T-helper 17 cell (primary cell): ENCODE results near the gene KIF5B. TPM values are rescaled to one million over a fixed set of nuclear protein-coding genes. Genes with fewer than 3 reads are reported as not detected.

Experiments
- ATAC-seq: fragments of 150-1000 bp; cut with Tn5 transposase; 2 replicates; pipeline ENCODE4 v1.10.0; 2021; ENCODE audit warnings: mild to moderate bottlenecking, moderate library complexity
- DNase-seq, 3 donors: peaks; one replicate each; pipeline versions ENCODE4 v3.0.0 to v3.0.0-alpha.2; 2020 to 2021
- H3K9me3 ChIP-seq: one replicate; pipeline ENCODE4 v1.7.0; 2013; ENCODE audit warnings: low read length, mild to moderate bottlenecking; ENCODE audit not compliant: control insufficient read depth, poor library complexity, severe bottlenecking
- H3K27ac Mint-ChIP-seq: one replicate; pipeline ENCODE4 v1.8.0; 2022; ENCODE audit warnings: mild to moderate bottlenecking, moderate library complexity, mixed read lengths
- H3K27me3 Mint-ChIP-seq: one replicate; pipeline ENCODE4 v1.8.0; 2022; ENCODE audit warnings: mixed read lengths
- H3K36me3 Mint-ChIP-seq: one replicate; pipeline ENCODE4 v1.8.0; 2022; ENCODE audit warnings: low read depth, mixed read lengths
- H3K4me1 Mint-ChIP-seq: one replicate; pipeline ENCODE4 v1.8.0; 2022; ENCODE audit warnings: mild to moderate bottlenecking, mixed read lengths
- H3K4me3 Mint-ChIP-seq: one replicate; pipeline ENCODE4 v1.8.0; 2022; ENCODE audit warnings: mild to moderate bottlenecking, moderate library complexity, mixed read lengths
- total RNA-seq, 4 donors: library from RNA in 2 of 4; stranded (reverse) in 2 of 4; gene quantifications; one replicate each; pipeline ENCODE4 v1.2.3 and lab custom pipeline; 2022 to 2026

KIF5B gene
- total RNA-seq, 2 donors from 2014 or later, result 47.8 to 65.5 TPM

DNA sequence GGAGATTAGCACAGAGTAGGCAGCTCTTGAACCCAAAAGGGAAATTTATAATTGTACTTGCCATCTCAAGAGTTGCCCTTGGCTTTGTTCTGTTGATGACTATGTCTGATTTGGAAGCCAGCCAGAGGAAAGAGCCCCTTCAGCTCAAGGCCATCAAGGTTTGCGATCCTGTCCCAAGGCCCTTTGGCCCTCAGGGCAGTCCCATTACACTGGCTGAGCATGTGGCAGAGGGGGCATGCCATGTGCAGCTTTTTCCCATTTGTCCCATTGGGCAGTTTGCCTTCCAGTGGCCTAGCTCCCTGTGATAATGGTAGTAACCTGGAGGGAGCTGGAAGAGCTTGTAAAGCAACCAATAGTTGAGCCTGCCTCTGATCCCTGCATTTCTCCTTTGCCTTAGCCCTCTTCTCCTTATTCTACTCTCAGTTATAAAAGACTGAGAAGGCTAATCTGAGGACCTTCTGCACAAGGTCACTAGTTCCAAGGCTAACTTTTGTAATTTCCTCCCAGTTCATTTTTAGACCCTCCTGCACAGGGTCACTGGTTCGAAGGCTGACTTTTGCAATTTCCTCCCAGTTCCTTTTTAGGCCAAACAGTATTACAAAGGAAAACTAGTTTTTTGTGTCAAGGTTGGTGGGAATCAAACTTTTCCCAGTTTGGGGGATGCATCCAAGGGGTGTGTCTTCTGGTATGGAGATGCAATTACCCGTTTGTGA lies 96.6 kb downstream of the KIF5B start:
- Mint-ChIP-seq H3K36me3 (no peaks in the 10 kb centered on the region), H3K4me1 (peaks cover 10% of the 10 kb centered on the region), H3K27ac (no peak overlapping the region), H3K4me3 (no peak overlapping the region), H3K27me3 (peaks cover 9% of the 10 kb centered on the region)
- ATAC-seq (no peak), DNase-seq (no peak)
- H3K9me3 ChIP-seq, result no peaks in the 10 kb centered on the region

Other genes starting within 250 kb of the KIF5B start
- gene ARHGAP12, start 127.6 kb downstream of the KIF5B start, total RNA-seq, result 10 to 100 TPM; 22.6 to 28.2 TPM